Measurements from ENCODE around the gene MICB. TPM values are rescaled to one million over a fixed set of nuclear protein-coding genes. Genes with fewer than 3 reads are reported as not detected.
"Not testable (repeated sequence)": the region's sequence is repeated elsewhere in the genome, so short reads cannot be mapped to it uniquely, and the experiment has no call there.

Gene MICB
- total RNA-seq, 1 experiment from 2014 or later: 16.5 TPM

GRCh38 chr6:31499648-31500047 is 1.7 kb downstream of the MICB start:
- not testable (repeated sequence) for DNase-seq (ENCODE audit: low spot score)

GRCh38 chr6:31502586-31502985 is 4.6 kb downstream of the MICB start:
- no peak for DNase-seq (ENCODE audit: low spot score)

- DNase-seq (ENCODE audit: low spot score): not testable (repeated sequence)
Observed at GRCh38 chr6:31509036-31509435, 11.1 kb downstream of the MICB start.

DNA sequence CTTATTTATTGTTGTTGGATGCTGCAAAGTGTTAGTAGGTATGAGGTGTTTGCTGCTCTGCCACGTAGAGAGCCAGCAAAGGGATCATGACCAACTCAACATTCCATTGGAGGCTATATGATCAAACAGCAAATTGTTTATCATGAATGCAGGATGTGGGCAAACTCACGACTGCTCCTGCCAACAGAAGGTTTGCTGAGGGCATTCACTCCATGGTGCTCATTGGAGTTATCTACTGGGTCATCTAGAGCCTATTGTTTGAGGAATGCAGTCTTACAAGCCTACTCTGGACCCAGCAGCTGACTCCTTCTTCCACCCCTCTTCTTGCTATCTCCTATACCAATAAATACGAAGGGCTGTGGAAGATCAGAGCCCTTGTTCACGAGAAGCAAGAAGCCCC is 12.1 kb downstream of the MICB start:
- peak; percentile 10 for DNase-seq (ENCODE audit: low spot score)

DNA sequence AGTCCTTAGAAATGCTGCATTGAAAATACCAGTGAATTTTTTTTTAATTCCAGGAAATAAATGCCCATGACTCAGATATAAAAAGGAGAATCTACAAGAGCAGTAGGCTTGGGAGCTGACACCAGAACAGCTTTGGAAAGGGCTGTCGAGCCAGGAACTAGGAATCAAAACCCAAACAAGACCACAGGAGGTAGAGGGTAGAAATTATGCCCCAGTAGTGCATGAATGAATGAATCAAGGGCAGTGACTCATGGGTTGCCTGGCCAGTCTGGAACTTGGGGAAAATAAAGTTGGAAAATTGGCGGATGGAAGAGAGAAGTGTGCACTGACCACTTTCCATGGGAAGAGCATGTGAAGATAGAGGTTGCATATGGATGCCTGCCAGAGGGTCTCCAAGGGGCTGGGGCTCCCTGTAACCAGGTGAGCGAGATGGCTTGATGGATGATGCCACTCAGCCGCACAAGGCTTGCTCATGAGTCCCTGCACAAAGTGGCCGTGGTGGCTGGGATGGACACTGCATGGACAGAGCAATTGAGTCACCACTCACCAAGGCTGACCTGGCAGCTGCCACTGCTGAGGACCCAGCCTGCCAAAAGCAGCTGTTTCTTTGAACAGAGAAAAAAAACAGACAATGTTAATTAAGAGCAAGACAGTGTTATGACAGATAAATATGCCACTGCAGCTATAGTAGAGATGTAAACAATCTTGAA is 15.7 kb downstream of the MICB start:
- peak; percentile 2 for DNase-seq (ENCODE audit: low spot score)

DNA sequence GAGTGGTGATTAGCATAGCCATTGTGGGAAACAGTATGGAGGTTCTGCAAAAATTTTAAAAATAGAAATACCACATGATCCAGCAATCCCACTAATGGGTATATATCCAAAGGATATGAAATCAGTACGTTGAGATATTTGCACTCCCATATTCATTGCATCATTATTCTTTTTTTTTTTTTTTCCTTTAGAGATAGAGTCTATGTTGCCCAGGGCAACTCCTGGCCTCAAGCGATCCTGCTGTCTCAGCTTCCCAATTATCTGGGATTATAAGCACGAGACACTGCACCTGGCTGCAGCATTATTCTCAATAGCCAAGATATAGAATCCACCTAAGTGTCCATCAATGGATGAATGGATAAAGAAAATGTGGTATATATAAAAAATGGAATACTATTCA is 23.9 kb downstream of the MICB start:
- DNase-seq (ENCODE audit: low spot score): no peak

DNA sequence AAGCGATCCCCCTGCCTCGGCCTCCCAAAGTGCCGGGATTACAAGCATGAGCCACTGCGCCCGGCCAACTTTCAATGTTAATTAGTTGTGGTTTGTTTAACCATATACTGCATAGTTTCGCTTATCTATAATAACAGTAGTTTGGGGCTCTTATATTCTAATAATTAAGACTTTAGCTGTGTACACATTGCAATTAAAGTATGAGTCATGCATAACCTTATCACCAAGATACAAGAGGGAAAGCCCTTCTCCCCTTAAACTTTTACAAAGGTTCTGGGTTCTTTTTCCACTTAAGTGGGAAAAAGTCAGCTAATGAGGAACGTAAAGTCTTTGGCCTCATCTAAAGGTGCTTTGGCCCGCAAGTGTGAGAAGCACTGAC is 27.6 kb downstream of the MICB start:
- DNase-seq (ENCODE audit: low spot score): no peak

DNA sequence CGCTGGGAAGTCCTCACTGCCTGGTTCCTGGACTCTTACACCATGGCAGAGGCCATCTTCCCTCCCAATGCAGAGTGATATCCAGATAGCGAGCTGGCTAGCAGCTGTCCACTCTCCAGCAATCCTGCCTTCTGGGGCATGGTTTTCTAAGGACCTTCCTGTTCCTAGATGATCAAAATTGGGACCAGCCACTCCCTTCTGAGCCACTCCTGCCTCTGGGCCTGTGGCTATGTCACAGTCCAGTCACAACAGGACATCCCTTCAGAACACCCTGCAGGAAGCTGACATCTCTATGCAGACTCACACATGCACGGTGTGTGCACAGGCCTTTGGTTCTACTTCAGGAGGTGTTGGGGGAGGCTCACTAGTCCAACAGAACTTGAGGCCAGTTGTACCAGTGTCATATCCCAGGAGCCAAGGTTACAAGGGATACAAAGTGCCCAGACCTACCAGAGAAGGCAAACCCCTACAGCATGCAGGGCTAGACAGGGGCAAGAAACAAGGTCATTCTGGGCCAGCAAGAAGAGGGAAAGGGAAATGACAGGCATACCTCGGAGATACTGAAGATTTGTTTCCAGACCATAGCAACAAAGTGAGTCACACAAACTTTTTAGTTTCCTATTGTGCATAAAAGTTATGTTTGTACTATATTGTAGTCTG is 28.1 kb downstream of the MICB start:
- peak; percentile 26 for DNase-seq (ENCODE audit: low spot score)

- no peak for DNase-seq (ENCODE audit: low spot score)
Observed at GRCh38 chr6:31528307-31528777, 30.4 kb downstream of the MICB start.

DNA sequence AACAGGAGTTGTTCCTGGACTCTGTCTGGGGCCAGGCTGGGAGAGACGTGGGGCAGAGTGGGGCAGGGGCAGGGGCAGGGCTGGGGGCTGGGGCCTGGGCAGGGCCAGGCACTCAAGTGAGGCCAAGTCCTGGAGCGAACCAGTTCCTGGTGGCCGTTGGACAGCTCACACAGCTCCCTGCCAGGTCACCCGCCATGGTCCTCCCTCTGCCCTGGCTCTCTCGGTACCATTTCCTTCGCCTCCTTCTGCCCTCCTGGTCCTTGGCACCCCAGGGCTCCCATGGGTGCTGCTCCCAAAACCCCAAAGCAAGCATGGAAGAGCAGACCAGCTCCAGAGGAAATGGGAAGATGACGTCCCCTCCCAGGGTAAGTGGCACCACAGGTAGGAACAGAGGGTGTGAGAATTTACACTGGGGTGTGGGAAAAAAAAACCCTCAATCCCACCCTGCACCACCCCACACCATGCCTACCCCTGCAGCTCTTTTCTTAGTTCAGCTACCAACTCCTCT is 30.9 kb downstream of the MICB start, which contains the start of gene MCCD1:
Gene MCCD1 (plus strand): TSS at position 142 of the 508 bp plus-strand sequence. CDS start 53 bp downstream, at position 195.
- no peak for DNase-seq (ENCODE audit: low spot score)

DNA sequence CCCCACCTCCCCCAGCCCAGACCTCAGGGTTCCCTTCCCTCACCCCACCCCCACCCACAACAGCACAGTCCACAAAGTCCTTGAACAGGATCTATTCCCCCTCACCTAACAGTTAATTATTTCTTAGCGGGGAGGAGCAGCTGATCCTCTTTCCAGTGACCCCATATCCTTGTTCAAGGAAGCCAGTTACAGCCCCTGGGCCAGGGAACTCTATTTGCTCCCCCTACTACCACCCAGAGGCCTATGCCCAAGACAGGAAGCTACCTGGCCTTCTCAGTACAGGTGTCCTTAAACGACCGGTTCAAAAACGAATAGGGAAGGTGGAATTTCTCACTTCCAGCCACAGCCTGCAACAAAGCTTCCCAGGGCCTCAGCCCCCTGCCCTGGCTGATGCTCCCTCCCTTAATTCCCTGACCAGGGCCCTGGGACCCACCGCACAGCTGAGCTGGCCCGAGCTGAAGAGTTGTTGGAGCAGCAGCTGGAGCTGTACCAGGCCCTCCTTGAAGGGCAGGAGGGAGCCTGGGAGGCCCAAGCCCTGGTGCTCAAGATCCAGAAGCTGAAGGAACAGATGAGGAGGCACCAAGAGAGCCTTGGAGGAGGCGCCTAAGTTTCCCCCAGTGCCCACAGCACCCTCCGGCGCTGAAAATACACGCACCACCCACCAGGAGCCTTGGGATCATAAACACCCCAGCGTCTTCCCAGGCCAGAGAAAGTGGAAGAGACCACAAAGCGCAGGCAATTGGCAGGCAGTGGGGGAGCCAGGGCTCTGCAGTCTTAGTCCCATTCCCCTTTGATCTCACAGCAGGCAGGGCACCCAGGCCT is 31.6 kb downstream of the MICB start:
- no peak for DNase-seq (ENCODE audit: low spot score)

- DNase-seq (ENCODE audit: low spot score): no peak
Observed at GRCh38 chr6:31530659-31531058, 32.7 kb downstream of the MICB start.

DNA sequence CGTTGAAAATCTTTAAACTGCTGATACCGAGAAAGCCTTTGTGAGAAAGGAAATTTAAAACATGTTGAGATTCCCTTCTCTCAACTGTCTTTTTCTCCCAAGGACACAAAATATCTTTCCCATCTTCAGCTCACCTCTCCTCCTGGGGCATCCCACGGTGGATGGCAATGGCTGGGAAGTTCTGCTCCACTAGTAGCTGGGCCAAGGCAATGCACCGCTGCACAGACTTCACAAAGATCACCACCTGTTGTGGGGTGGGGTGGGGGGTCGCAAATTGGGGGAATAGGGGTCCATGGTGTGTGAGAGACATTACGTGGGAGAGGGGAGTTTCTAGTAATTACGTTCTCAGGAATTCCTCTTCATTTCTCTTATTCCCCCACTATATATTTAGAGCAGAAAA is 33.2 kb downstream of the MICB start:
- DNase-seq (ENCODE audit: low spot score): no peak

- no peak for DNase-seq (ENCODE audit: low spot score)
Observed at GRCh38 chr6:31531771-31532643, 34.1 kb downstream of the MICB start.

- DNase-seq (ENCODE audit: low spot score): no peak
Observed at GRCh38 chr6:31532644-31533454, 34.9 kb downstream of the MICB start.

DNA sequence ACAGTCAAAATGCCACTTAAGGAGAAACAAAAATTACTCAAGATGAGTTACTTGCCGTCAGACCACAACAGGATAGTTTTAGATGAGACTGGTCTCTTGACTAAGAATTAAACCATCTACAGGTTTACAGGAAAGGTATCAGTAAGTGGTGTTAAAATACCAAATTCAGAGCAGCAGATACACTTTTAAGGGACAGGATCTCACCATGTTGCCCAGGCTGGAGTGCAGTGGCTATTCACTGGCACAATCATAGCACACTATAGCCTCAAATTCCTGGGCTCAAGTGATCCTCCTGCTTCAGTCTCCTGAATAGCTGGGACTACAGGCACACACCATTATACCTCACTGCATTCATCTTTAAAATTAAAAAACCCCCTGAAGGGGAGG is 35.5 kb downstream of the MICB start:
- DNase-seq (ENCODE audit: low spot score): no peak

- no peak for DNase-seq (ENCODE audit: low spot score)
Observed at GRCh38 chr6:31534011-31534410, 36.1 kb downstream of the MICB start.

DNA sequence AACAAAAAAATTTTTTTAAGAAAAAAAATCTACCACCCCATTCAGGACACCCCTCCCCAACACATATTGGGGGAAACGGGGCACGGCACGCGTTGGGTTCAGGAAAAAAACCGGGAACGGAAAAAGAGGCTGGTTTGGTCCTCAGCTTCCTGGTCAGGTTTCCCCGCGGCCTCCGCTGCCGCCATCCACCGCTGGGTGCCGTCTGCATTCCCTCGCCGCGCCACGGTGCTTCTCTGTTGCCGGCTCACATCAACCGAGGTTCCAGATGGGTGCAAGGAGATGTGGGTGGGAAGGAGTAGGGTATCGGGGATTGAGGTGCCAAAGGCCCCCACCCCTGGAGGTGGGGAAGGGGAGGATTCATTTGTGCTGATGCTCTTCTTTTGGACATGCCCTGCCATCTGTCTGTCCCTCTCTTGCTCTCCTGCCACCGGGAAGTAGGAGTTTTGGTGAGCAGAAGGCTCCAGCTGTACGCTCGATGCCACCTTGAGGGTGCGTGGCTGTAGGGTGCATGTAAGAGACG is 36.6 kb downstream of the MICB start:
- no peak for DNase-seq (ENCODE audit: low spot score)

GRCh38 chr6:31535538-31536324 is 37.8 kb downstream of the MICB start:
- no peak for DNase-seq (ENCODE audit: low spot score)

Data from A172 (cell line).